Activated CD4-positive, alpha-beta T cell treated with anti-CD3 and anti-CD28 coated beads for 1 hour (primary cell): ENCODE data around the gene KIF3B.
A peak's percentile ranks its signal among the peaks of the same experiment; 100 is the strongest.
"Not testable (repeated sequence)": the region's sequence is repeated elsewhere in the genome, so short reads cannot be mapped to it uniquely, and the experiment has no call there.

ENCODE experiments used
- DNase-seq: peaks from one replicate; pipeline ENCODE4 v3.0.0-alpha.2; 2020

The KIF3B gene

DNA sequence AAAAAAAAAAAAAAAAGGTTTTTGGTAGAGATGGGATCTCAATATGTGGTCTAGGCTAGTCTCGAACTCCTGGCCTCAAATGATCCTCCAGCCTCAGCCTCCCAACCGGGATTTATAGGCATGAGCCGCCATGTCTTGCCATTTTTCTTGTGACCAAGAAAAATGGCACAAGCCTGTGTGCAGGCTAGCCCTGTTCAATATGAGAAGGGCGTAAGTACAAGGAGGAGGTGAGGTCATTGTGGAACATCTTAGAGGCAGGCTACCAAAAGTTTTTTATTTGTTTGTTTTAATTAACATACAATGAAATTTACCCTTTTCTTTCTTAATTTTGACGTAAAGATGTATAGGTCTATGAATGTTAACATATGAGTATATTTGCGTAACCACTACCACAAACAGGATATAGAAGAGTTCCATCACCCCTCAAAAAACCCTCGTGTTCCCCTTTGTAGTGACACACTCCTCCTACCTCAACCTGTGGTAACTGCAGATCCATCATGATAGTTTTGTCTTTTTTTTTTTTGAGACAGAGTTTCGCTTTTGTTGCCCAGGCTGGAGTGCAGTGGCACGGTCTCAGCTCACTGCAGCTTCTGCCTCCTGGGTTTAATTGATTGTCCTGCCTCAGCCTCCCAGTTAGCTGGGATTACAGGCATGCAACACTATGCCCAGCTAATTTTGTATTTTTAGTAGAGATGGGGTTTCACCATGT lies 28.3 kb upstream of the KIF3B start:
- no peak for DNase-seq

GRCh38 chr20:32251470-32251869 lies 26.0 kb upstream of the KIF3B start:
- no peak for DNase-seq

DNA sequence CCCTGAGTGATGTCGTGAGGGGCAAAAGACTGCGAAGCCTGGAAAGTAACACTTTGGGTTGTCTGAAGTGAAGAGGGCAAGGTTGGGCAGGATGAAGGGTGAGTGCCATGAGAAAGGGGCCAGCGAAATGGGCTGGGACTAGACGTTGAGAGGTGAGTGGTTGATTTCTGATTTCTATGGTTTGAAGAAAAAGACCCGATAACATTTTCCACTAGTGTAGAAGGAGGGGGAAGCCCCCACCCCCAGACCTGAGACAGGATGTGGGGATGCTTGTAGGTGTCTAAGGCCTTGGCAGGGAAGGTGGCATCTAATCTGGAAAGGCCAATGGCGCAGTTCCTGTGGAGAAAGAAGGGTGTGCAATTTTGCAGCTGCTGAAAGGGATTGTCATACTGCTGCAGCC lies 25.3 kb upstream of the KIF3B start:
- DNase-seq: peak; percentile 13

DNA sequence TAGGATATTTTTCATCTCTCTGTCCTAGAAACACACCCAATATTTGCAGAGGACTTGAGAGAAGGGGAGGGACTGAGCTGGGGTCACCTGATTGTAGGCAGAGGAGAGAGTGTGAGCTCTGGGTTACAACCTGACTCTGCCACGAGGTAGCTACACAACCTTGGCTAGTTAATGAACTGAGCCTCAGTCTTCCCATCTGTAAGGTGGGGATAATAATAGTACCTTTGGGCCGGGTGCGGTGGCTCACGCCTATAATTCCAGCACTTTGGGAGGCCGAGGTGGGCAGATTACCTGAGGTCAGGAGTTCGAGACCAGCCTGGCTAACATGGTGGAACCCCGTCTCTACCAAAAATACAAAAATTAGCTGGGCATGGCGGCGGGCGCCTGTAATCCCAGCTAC lies 16.5 kb upstream of the KIF3B start:
- not testable (repeated sequence) for DNase-seq

GRCh38 chr20:32261644-32262043 lies 15.8 kb upstream of the KIF3B start:
- no peak for DNase-seq

DNA sequence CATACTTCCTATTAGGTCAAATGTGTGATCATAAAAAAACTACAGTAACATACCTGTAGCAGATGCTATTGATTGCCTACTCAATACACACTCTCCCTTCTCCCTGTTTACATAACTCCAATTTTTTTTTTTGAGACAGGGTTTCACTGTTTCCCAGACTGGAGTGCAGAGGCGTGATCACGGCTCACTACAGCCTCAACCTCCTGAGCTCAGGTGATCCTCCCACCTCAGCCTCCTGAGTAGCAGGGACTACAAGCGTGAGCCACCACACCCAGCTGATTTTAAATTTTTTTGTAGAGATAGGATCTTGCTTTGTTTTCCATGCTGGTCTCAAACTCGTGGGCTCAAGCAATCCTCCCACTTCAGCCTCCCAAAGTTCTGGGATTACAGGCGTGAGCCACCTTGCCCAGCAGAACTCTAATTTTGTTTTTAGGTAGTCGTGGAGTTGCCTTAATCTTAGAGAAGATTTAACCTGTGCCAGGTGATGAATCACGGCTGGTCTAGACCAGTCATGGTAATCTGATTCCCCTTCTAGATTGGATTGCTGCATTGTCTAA lies 14.0 kb upstream of the KIF3B start:
- DNase-seq: no peak

- DNase-seq: no peak
These were observed 5.8 kb upstream of the KIF3B start for GRCh38 chr20:32271620-32272019.

DNA sequence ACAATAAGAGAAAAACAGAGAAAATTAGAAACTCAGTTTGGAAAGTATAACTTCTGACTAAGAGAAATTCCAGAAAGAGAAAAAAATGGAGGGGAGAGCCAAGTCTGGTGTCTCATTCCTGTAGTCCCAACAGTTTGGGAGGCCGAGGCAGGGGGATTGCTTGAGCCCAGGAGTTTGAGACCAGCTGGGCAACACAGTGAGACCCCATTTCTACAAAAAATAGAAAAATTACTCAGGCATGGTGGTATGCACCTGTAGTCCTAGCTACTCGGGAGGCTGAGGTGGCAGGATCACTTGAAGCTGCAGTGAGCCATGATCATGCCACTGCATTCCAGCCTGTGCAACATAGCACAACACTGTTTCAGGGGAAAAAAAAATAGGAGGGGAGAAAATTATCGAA lies 3.1 kb upstream of the KIF3B start:
- DNase-seq: no peak

DNA sequence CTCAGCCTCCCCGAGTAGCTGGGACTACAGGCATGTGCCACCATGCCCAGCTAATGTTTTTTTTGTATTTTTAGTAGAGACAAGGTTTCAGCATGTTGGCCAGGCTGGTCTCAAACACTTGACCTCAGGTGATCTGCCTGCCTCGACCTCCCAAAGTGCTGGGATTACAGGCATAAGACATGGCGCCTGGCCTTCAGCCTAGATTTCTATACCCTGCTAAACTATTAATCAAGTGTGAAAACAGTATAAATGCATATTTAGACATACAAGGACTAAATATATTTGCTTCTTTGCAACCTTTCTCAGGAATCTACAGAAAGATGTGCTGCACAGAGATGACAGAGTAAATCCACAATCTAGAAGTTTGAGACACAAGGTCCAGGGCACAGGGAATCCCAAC lies 2.3 kb upstream of the KIF3B start:
- DNase-seq: not testable (repeated sequence)

GRCh38 chr20:32278199-32278643 lies 770 bp downstream of the KIF3B start:
- no peak for DNase-seq

- DNase-seq: no peak
These were observed 4.3 kb downstream of the KIF3B start for GRCh38 chr20:32281711-32282110.

DNA sequence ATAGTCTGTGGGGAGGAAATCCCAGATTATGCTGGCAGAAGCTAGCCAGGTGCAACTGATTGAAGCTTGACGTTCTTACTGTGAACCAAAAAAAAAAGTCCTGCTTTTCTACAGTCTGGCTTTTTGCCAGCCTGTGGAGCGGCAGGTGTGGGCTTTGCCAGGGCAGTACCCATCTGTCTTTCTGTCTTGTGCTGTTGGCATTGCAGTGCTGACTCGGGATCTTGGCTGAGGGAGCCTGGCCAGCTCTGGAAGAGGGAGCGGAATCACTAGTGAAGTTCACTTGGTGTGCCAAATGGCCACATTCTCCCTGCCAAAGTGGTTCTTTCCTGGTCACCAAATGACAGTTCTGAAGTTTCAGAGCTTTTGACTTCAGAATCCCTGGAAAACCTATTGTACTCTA lies 5.0 kb downstream of the KIF3B start:
- DNase-seq: no peak

DNA sequence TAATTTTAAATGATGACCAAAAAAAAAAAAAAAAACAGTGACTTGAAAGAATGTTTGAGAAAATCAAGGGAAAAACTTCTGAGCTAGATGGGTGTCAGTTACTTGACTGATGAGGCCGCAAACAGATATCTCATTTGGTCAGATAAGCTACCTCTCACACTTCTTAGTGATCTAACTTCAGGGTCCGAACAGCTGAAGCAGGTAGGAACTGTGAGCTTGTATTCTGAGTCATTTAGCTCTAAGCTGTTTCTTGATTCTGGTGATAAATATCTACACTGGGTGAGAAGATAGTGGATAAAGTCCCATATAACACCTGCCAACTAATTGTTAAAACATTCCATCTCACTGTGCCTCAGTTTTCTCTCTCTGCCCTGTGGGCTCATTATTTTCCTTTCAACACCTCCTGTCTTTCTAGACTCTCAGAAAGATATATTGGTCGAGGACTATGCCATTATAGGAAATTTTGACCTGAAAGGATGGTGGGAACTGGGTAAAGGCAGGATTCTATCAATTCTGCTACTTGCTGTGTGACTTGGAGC lies 7.7 kb downstream of the KIF3B start:
- no peak for DNase-seq

DNA sequence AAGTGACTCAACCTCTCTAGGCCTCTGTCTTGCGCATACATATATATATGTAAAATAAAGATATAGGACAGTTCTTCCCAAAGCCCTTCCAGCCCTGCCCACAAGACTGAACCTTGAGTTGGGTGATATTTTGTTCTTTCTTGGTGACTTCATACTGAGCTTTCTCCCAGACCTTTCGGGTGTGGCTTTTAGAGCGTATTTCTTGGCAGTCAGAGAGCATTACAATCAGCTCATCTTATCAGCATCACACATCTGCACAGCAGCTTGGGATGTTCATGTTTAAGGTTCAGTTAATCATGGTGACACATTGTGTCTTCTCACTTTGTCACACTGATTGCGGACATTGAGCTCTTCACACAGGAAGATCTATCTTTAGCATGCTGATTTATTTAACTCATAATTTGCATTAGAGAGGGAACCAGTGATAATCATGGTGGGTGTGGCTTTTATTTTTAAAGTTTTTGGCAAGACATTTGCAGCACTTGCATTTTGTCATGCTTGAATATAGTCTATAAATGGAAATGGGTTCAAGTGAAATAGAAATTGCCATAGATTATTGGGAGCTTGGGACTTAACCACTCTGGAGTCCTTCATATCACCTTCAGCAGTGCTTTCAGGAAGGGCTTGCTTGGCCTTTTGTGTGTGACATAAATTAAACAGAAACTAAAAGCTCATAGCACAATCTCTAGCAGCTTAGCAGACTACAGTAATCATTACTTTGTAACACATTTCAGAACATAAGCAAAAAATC lies 8.3 kb downstream of the KIF3B start:
- DNase-seq: no peak

DNA sequence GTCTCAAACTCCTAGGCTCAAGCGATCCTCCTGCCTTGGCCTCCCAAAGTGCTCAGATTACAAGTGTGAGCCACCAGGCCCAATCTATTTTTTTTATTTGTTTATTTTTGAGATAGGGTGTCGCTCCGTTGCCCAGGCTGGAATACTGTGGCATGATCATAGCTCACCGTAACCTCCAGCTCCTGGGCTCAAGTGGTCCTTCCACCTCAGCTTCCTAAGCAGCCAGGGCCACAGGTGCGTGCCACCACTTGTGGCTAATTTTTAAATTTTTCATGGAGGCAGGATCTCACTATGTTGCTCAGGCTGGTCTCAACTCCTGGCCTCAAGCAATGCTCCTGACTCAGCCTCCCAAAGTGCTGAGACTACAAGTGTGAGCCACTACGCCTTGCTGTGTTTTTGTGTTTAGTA lies 9.8 kb downstream of the KIF3B start:
- no peak for DNase-seq

GRCh38 chr20:32288225-32288849 lies 10.9 kb downstream of the KIF3B start:
- no peak for DNase-seq

- not testable (repeated sequence) for DNase-seq
These were observed 11.8 kb downstream of the KIF3B start for GRCh38 chr20:32289299-32289660.

DNA sequence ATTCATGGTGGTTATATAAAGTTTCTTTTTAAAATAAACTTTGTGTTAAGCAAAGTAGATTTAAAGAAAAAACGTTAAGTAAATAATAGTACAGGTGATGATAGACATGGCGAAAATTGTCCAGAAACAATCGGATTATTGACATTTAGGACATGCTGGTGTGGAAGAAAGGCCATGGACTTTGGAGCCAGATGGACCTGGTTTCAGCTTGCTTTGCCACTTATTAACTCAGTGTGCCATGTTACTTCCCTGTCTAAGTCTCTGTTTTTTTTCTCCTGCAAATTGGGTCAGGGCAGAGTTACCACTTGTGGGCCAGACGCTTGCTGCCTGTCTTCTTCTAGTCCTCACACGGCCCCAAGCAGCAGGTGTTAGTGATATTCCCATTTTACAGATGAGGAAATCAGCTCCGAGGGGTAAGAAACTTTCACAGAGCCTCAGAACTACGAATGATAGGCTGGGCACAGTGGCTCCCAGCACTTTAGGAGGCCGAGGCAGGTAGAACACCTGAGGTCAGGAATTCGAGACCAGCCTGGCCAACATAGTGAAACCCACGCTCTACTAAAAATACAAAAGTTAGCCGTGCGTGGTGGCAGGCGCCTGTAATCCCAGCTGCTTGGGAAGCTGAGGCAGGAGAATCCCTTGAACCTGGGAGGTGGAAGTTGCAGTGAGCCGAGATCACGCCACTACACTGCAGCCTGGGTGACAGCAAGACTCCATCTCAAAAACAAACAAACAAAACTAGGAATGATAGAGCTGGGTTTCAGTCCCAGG lies 12.4 kb downstream of the KIF3B start:
- no peak for DNase-seq

DNA sequence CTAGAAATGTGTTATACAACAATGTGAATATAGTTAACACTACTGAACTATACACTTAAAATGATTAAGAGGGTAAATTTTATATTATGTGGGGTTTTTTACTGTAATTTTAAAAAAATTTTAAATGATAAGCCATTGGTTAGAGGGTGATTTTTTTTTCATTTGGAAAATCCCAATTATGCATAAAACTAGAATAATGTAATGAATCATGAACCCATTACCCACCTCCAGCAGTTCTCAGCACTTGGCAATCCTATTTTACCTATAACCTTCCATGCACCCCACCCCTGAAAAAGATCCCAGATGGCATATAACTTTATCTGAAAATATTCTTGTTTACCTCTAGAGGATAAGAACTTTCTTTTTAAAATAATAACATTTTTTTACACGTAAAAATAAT lies 13.7 kb downstream of the KIF3B start:
- no peak for DNase-seq

DNA sequence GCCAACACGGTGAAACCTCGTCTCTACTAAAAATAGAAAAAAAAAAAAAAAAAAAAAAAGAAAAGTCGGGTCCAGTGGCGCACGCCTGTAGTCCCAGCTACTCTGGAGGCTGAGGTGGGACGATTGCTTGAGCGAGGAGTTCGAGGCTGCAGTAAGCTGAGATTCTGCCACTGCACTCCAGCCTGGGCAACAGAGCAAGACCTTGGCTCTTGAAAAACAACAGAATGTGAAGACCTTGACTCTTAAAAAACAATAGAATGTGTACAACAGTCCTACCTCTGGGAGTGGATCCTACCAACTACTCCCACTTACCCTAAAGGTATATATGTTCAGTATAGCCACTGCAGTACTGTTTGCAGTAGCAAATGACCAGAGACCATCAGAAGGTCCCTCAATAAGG lies 15.1 kb downstream of the KIF3B start:
- no peak for DNase-seq

DNA sequence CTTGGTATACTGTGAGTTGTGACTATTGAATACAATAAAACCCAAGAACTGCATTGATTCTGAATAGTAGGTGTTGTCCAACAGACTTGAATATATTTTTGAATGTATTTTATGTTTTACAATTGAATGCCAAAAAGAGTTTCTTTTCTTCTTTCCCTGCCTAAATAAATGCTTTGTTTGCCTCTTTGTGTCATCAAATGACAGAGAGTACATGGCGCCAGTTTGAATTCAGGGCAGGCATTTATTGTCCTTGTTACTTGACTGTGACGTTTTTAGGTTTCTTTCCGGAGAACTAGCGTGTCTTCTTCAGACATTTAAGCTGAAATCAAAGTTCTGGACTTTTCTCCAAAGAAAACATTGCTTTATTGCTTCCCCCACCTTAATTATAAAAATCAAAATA lies 16.6 kb downstream of the KIF3B start:
- no peak for DNase-seq

DNA sequence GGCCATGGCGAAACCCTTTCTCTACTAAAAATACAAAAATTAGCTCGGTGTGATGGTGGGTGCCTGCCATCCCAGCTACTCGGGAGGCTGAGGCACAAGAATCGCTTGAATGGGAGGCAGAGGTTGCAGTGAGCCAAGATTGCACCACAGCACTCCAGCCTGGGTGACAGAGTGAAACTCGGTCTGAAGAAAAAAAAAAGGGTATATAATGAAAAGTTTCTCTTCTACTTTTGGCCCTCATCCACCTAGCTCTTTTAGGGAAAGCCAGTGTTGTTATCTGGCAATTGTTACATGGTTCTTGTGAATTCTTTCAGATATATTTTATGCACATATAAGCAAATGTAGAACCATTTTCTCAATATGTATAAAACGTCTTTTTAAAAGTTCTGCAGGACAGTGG lies 19.0 kb downstream of the KIF3B start:
- DNase-seq: no peak
